ENCODE results near the gene RRP12.

RRP12 gene

GRCh38 chr10:97335188-97335619 is 65.9 kb downstream of the RRP12 start:
- DNase-seq (ENCODE audit: low spot score): no peak

- peak; percentile 92 for DNase-seq (ENCODE audit: low spot score)
These were observed 66.6 kb downstream of the RRP12 start, which contains the start of gene FRAT2 for GRCh38 chr10:97334370-97335175. Gene FRAT2, minus strand, starts transcription at chr10:97334729. Its CDS starts 157 bp downstream, at chr10:97334572.

DNA sequence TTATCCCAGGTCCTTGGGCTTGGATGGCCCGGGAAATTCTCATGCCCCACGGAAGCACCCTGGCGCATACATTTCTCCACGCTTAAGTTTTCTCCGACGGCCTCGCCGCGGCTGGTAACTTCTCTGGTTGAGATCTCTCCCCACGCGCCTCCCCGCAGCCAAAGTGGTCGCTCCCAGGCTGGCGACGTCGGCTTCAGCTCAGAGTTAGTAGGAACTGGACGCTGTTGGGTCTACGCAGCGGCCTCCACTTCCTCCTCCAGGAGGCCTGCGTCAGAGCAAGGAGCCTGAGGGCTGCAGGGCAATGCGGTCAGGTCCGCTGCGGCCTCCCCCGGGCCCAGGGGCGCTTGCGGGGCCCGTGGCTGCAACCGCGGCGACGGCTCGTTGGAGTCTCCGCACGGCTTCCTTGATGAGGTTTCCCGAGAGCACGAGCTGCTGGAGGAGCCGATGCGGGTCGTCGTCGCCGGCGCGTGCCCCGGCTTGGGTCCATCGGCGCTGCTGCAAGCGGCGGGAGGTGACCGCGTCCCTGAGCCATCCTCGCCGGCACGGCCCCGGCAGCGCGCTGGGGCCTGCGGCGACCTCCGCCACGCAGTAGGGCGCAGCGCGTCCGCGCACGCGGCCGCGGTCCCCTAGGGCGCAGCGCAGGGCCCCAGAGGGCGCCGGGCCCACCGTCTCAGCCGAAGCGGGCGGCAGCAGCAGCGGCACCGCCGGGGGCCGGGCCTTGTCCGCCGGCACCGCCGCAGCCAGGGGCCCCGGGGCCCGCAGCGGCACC is 67.4 kb downstream of the RRP12 start:
- DNase-seq (ENCODE audit: low spot score): peak; percentile 37

- no peak for DNase-seq (ENCODE audit: low spot score)
These were observed 67.9 kb downstream of the RRP12 start for GRCh38 chr10:97333351-97333600.

GRCh38 chr10:97332591-97333350 is 68.4 kb downstream of the RRP12 start:
- no peak for DNase-seq (ENCODE audit: low spot score)

DNA sequence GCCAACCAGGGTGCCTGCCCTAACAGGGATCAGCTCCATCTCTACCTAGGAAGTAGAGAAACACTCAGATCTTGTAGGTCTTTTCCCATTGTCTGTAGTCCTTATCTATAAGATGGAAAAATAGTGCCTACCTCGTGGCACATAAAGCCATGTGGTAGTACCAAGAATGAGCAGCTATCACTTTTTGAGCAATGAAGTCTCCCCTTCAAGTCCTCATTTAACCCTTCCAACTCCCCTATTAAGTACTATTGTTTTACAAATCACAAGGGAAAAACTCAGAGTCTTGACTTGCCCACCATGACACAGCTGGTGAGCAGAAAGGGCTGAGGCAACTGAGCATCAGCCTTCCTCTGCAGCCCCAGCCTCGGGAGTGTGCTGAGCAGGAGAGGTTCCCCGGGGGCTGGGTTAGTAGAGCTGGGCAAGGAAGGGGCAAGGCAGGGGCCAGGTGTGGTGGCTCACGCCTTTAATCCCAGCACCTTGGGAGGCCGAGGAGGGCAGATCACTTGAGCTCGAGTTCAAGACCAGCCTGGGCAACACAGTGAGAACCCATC is 69.9 kb downstream of the RRP12 start:
- DNase-seq (ENCODE audit: low spot score): no peak

DNA sequence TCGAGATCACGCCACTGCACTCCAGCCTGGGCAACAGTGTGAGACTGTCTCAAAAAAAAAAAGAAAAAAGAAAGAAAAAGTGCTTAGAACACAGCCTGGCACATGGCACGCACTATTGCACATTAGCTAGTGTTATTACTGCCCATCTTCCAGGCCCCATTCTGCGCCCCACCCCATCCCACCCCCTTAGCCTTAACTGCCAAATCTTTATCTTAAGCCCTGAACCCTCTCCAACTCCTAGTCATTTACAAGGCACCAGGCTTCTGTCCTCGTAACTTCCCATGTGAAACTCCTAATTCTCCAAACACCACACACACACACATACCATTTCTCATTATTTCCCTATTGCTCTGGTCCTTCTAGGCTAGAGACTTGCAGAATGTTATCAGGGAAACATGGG is 71.4 kb downstream of the RRP12 start:
- DNase-seq (ENCODE audit: low spot score): no peak

- no peak for DNase-seq (ENCODE audit: low spot score)
These were observed 72.3 kb downstream of the RRP12 start for GRCh38 chr10:97328646-97329453.

DNA sequence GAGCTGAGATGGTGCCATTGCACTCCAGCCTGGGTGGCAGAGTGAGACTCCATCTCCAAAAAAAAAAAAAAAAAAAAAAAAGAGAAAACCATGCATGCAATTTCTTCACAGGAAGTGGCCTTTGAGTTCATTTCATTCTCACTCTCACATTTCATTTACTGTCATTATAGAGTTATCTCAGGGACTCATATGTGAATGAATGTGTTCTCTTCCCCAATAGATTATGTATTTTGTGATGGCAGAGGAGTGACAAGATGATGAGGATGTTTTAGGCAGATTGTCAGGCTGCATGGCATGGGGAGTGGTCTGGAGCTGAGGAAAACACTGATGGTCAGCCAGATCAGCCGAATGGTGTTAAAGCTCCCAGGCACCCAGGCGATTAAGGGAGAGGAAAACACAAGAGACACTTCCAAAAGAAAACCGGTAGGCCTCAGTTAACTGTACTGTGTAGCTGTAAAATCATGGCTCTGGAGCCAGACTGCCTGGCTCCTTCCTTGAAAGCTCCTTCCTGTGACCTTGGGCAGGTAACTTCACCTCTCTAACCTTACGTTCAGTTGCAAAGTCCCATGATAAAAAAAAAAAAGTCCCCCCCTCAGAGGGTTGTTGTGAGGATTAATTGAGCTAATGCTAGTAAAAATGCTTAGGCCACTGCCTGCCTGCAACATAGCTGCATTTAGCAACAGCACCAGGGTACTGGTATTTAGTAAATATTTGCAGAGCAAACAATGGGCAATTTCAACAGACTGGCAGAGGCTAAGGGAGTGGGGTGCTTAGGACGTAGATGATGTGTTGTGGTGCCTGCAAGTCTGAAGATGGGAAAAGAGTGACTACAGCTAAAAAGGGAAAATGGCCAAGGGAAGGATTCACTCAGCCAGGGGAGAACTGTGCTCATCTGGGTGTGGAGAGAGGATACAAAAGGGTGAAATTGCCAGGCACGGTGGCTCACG is 73.5 kb downstream of the RRP12 start:
- no peak for DNase-seq (ENCODE audit: low spot score)

- no peak for DNase-seq (ENCODE audit: low spot score)
These were observed 75.4 kb downstream of the RRP12 start for GRCh38 chr10:97325754-97326153.

DNA sequence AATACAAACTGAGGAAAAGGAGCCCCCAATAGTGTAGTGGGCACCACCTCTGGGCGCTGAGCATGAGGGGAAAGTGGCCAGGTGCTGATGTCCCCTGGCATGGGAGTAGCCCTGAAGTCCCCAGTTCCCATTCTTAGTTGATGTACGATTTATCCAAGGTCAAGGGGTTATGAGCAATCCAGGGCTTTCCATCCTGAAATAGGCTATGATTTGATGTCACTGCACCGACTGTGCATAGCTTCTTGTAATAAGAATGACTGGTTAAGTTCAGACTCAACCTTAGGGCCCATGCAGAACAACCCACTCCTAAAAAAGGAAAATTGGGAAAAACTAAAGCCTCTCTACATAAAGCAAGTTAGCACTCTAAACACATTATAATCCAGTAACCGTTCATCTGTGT is 77.6 kb downstream of the RRP12 start:
- DNase-seq (ENCODE audit: low spot score): no peak

DNA sequence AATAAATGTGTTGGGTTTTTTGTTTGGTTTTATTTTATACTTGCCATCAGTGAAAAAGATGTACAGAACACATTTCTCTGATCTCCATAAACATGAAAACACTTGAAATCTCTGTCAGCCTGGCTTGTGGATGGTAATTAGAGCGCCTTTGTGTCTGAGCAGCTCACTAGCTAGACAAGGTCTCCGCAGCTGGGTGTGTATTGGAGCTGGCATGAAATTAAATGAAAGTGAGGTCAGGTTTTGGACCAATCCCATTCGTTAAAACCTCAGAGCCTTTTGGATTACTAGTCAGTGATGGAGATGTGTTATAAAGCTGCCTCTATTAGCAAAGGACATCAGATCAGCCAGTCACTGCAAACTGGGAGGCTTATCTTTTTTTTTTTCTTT is 79.3 kb downstream of the RRP12 start:
- no peak for DNase-seq (ENCODE audit: low spot score)

GRCh38 chr10:97321032-97321803 is 79.9 kb downstream of the RRP12 start:
- DNase-seq (ENCODE audit: low spot score): no peak

DNA sequence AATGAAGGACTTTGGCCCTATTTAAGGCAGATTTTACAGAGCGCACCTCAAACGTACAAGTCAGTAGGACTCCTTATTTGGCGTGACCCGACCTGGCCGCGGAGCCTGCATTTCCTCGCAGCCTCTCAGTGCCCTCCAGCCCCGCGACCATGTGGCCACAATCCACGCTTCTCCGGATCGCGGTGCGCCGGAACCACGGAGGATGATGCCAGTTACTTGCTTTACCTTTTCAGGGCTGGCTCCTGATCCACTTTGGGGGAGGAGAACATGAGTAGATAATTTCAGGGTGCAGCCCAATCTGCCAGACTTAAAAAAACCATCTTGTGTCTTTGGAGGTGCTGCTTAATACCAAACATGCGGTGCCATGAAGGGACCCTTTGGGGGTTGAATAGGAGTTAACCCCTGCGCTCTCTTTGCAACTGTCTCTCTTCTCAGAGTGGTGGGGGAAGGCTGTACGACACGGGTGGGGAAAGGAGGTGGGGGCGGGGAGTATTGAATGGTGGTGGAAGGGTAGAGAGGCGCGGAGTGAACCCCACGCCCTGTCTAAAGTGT is 80.6 kb downstream of the RRP12 start:
- no peak for DNase-seq (ENCODE audit: low spot score)

DNA sequence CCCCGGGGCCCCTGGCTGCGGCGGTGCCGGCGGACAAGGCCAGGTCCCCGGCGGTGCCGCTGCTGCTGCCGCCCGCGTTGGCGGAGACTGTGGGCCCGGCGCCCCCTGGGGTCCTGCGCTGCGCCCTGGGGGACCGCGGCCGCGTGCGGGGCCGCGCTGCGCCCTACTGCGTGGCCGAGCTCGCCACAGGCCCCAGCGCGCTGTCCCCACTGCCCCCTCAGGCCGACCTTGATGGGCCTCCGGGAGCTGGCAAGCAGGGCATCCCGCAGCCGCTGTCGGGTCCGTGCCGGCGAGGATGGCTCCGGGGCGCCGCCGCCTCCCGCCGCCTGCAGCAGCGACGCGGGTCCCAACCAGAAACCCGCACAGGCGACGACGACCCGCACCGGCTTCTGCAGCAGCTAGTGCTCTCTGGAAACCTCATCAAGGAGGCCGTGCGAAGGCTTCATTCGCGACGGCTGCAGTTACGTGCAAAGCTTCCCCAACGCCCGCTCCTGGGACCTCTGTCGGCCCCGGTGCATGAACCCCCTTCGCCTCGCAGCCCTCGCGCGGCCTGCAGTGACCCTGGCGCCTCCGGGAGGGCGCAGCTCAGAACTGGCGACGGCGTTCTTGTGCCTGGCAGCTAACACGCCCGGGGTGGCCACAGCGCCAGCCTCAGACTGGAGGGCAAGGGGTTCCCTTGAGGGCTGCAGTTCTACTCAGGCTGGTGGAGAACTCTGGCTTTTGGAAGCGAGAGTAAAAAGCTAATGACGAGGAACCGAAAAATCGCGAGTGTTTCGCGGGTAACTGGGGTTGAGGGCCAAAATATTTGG is 81.3 kb downstream of the RRP12 start:
- peak; percentile 53 for DNase-seq (ENCODE audit: low spot score)

DNA sequence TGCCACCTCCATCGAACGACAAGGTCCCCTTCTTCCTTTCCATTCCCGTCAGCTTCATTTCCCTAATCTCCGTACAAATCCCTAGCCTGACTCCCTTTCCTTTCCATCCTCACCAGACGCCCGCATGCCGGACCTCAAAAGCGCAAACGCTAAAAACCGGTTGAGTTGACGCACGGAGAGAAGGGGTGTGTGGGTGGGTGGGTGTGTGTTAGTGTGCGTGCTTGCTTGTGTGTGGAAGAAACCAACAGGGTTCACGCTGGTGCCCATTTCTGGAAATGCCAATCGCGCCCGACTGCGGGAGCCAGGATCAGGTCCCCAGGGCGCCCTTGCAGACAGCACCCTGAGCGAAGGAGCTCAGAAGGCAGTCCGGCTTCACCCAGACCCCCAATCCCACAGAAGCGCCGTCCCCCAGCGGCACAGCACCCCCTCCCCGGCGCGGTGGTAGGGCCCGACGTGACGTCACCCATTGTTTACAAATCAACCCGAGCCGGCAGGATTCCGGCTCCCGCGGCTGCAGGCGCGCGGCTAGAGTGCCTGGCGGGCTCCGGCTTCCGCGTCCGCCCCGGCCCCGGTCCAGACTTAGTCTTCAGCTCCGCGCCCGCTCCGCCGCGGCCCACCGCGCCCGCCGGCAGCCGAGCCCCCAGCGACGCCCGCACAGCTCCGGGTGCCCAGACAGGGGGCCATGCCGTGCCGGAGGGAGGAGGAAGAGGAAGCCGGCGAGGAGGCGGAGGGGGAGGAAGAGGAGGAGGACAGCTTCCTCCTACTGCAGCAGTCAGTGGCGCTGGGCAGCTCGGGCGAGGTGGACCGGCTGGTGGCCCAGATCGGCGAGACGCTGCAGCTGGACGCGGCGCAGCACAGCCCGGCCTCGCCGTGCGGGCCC is 82.1 kb downstream of the RRP12 start, which contains the start of gene FRAT1:
Gene FRAT1, plus strand, starts transcription at position 500 of the 880 bp plus-strand sequence. Its CDS starts 183 bp downstream, at position 683.
- peak; percentile 85 for DNase-seq (ENCODE audit: low spot score)

DNA sequence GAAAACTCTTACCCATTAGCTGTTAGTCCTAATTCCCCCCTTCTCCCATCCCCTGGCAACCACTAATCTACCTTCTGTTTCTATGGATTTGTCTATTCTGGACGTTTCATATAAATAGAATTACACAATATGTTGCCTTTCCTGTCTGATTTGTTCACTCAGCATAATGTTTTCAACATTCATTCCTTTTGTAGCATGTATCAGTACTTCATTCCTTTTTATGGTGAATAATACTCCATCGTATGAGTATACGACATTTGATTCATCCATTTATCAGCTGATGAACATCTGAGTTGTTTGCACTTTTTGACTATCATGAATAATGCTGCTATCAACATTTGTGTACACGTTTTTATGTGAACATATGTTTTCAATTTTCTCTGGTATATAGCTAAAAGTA is 86.5 kb downstream of the RRP12 start:
- DNase-seq (ENCODE audit: low spot score): no peak

Data from iPS-NIHi11 (cell line).